ENCODE measurements around the gene CASZ1. TPM values are rescaled to one million over a fixed set of nuclear protein-coding genes. Genes with fewer than 3 reads are reported as not detected.

CASZ1 gene
- under 0.01 TPM in 2 replicates for total RNA-seq

GRCh38 chr1:10796029-10796944, at the start of gene CASZ1:
Gene CASZ1 (minus strand): TSS chr1:10796646. CDS start chr1:10693889, 102,757 bp downstream.
- H3K4me3 ChIP-seq (ENCODE audit: low read depth, low read length) = peak within 1 kb of the TSS; percentile 60
- peak; percentile 86 for DNase-seq (ENCODE audit: low read depth)
- TF ChIP-seq CTCF (IDR thresholded peaks at IDR 0.05; ENCODE audit: insufficient read depth, low read depth, low read length) = no peak

GRCh38 chr1:10843697-10844096, 47.3 kb upstream of the CASZ1 start:
- DNase-seq (ENCODE audit: low read depth) = no peak
- H3K4me3 ChIP-seq (ENCODE audit: low read depth, low read length) = no peak overlapping the region
- no peak for TF ChIP-seq CTCF (IDR thresholded peaks at IDR 0.05; ENCODE audit: insufficient read depth, low read depth, low read length)

- no peak for DNase-seq (ENCODE audit: low read depth)
- no peak overlapping the region for H3K4me3 ChIP-seq (ENCODE audit: low read depth, low read length)
- no peak for TF ChIP-seq CTCF (IDR thresholded peaks at IDR 0.05; ENCODE audit: insufficient read depth, low read depth, low read length)
These were observed 44.7 kb upstream of the CASZ1 start for GRCh38 chr1:10841118-10841517.

GRCh38 chr1:10839188-10839770, 42.8 kb upstream of the CASZ1 start:
- DNase-seq (ENCODE audit: low read depth) = no peak
- no peak for TF ChIP-seq CTCF (IDR thresholded peaks at IDR 0.05; ENCODE audit: insufficient read depth, low read depth, low read length)
- H3K4me3 ChIP-seq (ENCODE audit: low read depth, low read length) = no peak overlapping the region

GRCh38 chr1:10838541-10838940, 42.1 kb upstream of the CASZ1 start:
- no peak for DNase-seq (ENCODE audit: low read depth)
- no peak for TF ChIP-seq CTCF (IDR thresholded peaks at IDR 0.05; ENCODE audit: insufficient read depth, low read depth, low read length)
- H3K4me3 ChIP-seq (ENCODE audit: low read depth, low read length) = no peak overlapping the region

GRCh38 chr1:10836726-10837125, 40.3 kb upstream of the CASZ1 start:
- no peak overlapping the region for H3K4me3 ChIP-seq (ENCODE audit: low read depth, low read length)
- DNase-seq (ENCODE audit: low read depth) = no peak
- TF ChIP-seq CTCF (IDR thresholded peaks at IDR 0.05; ENCODE audit: insufficient read depth, low read depth, low read length) = no peak

Measured in fibroblast of villous mesenchyme (primary cell).